Retinal pigment epithelial cell (primary cell): ENCODE results near the gene PDE4D.

Source experiments
- DNase-seq: peaks from one replicate; pipeline ENCODE4 v3.0.0-alpha.2; 2010; ENCODE audit warnings: low read depth
- H3K4me3 ChIP-seq: 2 replicates; pipeline ENCODE4 v1.5.1; 2011; ENCODE audit warnings: mild to moderate bottlenecking, low read length, control low read depth, moderate library complexity
- CTCF ChIP-seq: conservative IDR thresholded peaks from 2 replicates; pipeline ENCODE4 v1.5.1; 2011; ENCODE audit warnings: low read depth, low read length, control low read depth, inconsistent platforms

Gene PDE4D

GRCh38 chr5:59037041-59037440, 856.5 kb downstream of the PDE4D start:
- TF ChIP-seq CTCF, result no peak
- DNase-seq, result no peak
- H3K4me3 ChIP-seq, result peak overlapping the region; percentile 75

GRCh38 chr5:59036274-59036961, 857.1 kb downstream of the PDE4D start:
- peak; percentile 83 for DNase-seq
- no peak for TF ChIP-seq CTCF
- H3K4me3 ChIP-seq, result peak overlapping the region; percentile 6

GRCh38 chr5:59035681-59036080, 857.8 kb downstream of the PDE4D start:
- no peak for DNase-seq
- no peak for TF ChIP-seq CTCF
- no peak overlapping the region for H3K4me3 ChIP-seq

- DNase-seq, result no peak
- TF ChIP-seq CTCF, result peak; percentile 75
- H3K4me3 ChIP-seq, result no peak overlapping the region
Observed at GRCh38 chr5:59034498-59035186, 858.9 kb downstream of the PDE4D start.

- no peak for TF ChIP-seq CTCF
- no peak for DNase-seq
- no peak overlapping the region for H3K4me3 ChIP-seq
Observed at GRCh38 chr5:59027145-59027907, 866.2 kb downstream of the PDE4D start.

GRCh38 chr5:59025734-59026133, 867.8 kb downstream of the PDE4D start:
- no peak for TF ChIP-seq CTCF
- no peak for DNase-seq
- H3K4me3 ChIP-seq, result no peak overlapping the region
